NCI-H1092 treated with DMSO at 0.1 percent for 48 hours (cell line): ENCODE measurements around the gene ECHDC3.

Experiments used
- DNase-seq: peaks from one replicate; lab custom pipeline; 2025; lab: John Stamatoyannopoulos, UW

ECHDC3 gene

GRCh38 chr10:11782793-11783557 is 40.8 kb downstream of the ECHDC3 start:
- peak; percentile 21 for DNase-seq

- DNase-seq: no peak
Observed at GRCh38 chr10:11783558-11783865, 41.3 kb downstream of the ECHDC3 start.

GRCh38 chr10:11787374-11787773 is 45.2 kb downstream of the ECHDC3 start:
- no peak for DNase-seq

GRCh38 chr10:11787846-11788245 is 45.7 kb downstream of the ECHDC3 start:
- DNase-seq: no peak

- no peak for DNase-seq
Observed at GRCh38 chr10:11789306-11789705, 47.1 kb downstream of the ECHDC3 start.

GRCh38 chr10:11789956-11790355 is 47.8 kb downstream of the ECHDC3 start:
- DNase-seq: no peak

- DNase-seq: no peak
Observed at GRCh38 chr10:11793762-11794479, 51.7 kb downstream of the ECHDC3 start.

- DNase-seq: no peak
Observed at GRCh38 chr10:11794566-11794965, 52.4 kb downstream of the ECHDC3 start.

GRCh38 chr10:11795101-11795920 is 53.1 kb downstream of the ECHDC3 start:
- no peak for DNase-seq

GRCh38 chr10:11796474-11796873 is 54.3 kb downstream of the ECHDC3 start:
- no peak for DNase-seq

- DNase-seq: no peak
Observed at GRCh38 chr10:11797281-11797680, 55.1 kb downstream of the ECHDC3 start.

GRCh38 chr10:11797847-11798633 is 55.9 kb downstream of the ECHDC3 start:
- no peak for DNase-seq

GRCh38 chr10:11798845-11799735 is 56.9 kb downstream of the ECHDC3 start:
- no peak for DNase-seq

- no peak for DNase-seq
Observed at GRCh38 chr10:11799736-11800080, 57.5 kb downstream of the ECHDC3 start.

GRCh38 chr10:11804336-11804735 is 62.2 kb downstream of the ECHDC3 start:
- DNase-seq: no peak

GRCh38 chr10:11805792-11806191 is 63.6 kb downstream of the ECHDC3 start:
- no peak for DNase-seq

GRCh38 chr10:11806706-11807105 is 64.5 kb downstream of the ECHDC3 start:
- no peak for DNase-seq

GRCh38 chr10:11808808-11809207 is 66.6 kb downstream of the ECHDC3 start:
- DNase-seq: no peak

GRCh38 chr10:11810313-11810766 is 68.2 kb downstream of the ECHDC3 start:
- DNase-seq: no peak

GRCh38 chr10:11810973-11811372 is 68.8 kb downstream of the ECHDC3 start:
- no peak for DNase-seq

GRCh38 chr10:11813177-11813576 is 71.0 kb downstream of the ECHDC3 start:
- DNase-seq: no peak
